ENCODE measurements around the gene ITK.
A peak's percentile ranks its signal among the peaks of the same experiment; 100 is the strongest.
"Not testable (repeated sequence)": the region's sequence is repeated elsewhere in the genome, so short reads cannot be mapped to it uniquely, and the experiment has no call there.

ITK gene

DNA sequence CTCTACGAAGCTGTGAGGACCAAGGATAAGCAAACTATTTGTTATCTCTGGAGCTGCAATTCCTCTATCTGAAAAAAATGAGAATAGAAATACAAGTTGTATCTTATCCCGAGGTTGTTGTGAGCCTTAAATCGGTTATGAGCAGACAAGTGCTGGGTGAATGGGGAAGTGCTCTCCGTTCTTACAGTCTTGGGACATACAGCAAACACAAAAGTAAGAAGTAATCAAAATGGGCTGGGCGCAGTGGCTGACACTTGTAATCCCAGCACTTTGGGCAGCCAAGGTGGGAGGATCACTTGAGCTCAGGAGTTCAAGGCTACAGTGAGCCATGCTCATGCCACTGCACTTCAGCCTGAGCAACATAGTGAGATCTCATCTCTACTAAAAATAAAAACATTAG is 31.7 kb downstream of the ITK start:
- no peak for DNase-seq (ENCODE audit: low read depth)

DNA sequence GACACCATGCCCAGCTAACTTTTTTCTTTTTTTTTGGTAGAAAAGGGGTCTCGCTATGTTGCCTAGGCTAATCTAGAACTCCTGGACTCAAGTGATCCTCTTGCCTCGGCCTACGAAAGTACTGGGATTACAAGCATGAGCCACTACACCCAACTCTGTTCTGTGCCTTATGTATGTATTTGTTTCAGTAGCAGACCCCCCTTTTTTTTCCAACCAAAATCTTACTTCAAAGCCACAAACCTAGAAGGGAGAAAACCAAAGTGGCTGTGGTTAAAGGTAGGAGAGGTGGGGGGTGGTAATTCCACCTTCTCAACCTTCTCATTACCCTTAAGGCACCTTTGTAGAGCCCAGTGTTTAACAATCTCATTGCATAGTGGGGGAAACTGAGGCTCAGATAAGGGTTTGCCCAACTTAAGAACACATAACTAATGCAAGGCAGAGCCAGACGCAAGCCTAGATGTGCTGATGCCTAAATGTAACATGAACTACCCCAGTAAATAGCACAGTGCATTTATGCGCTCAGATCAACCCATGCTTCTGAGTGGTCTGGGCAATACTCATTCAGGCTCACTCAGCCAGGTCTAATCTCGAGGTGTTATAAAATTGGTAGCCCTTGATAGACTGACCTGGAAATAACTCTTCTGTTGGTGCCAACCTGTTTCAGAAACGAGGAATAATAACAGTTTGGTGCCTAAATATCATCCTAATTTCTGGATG is 33.0 kb downstream of the ITK start:
- DNase-seq (ENCODE audit: low read depth) = no peak

DNA sequence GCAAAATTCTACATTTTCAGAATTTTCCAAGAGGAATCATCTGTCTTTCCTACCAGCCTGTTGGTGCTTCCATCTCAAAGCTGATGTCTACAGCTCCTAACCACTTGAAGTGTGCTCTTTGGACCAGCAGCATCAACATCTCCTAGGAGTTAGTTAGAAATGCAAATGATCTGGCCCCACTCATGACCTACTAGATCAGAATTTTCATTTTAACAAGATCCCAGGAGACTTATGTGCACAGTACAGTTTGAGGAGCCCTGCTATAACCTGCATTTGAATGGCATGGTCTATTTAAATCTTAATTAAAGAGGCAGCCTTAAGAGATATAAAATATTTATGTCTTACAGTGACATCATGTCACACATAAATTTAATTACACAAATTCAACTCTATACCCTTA is 33.8 kb downstream of the ITK start:
- no peak for DNase-seq (ENCODE audit: low read depth)

DNA sequence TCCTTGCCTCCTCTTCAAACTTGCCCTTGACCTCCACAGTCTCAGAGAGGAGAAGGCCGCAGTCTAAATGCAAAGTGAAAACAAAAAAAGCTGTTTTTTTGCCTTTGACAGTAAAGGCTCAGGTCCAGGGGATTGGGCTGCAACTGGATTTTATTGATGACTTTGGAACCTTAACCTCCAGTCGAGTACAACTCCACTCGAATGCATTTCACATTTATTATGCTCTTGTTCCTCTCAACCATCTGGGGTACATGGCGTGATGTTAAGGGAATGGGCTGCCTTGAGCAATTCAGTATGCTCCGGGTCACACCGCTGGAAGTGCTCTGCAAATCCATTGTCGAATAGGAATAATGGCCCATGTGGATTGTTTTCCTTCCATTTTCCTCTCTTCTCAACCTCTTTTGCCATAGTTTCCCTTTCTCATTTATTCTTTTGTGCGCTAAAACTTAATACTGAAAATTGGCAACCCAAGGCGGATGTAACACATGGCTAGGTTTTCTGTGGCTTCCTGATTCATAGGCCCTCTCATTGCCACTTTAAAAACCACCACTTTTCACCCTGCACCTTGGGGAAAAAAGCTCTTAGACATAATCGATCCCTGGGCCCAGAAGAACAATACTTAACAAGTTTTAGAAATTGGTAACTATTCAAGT is 34.3 kb downstream of the ITK start:
- DNase-seq (ENCODE audit: low read depth) = no peak

DNA sequence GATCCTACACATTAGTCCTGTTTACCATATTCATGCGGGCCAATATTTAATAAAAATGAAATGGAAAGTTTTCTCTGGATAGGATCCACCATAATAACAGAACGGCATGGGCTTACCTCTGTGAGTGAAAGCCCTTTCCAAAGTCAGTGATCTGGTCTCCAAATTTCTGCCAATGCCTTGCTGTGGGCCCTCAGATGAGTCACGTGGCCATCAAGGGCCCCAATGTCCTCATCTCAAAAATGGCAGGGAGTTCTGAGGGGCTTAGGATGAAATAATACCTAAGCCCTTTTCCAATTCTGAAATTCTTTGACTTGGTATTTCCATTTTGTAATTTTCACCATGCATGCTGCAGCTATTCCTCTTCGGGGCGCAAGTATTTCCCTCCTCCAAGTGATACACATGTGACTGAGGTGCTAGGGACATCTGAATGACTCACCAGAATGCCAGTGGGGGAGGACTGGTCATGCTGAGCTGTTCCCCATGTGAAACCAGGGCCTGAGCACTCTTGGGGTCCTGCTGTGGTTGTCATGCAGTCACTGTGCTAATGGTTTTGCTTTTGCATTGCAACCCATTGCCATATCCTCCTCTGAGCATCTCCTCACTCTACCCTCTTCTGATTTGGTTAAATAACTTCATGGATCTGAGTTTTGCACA is 35.0 kb downstream of the ITK start:
- DNase-seq (ENCODE audit: low read depth) = no peak

DNA sequence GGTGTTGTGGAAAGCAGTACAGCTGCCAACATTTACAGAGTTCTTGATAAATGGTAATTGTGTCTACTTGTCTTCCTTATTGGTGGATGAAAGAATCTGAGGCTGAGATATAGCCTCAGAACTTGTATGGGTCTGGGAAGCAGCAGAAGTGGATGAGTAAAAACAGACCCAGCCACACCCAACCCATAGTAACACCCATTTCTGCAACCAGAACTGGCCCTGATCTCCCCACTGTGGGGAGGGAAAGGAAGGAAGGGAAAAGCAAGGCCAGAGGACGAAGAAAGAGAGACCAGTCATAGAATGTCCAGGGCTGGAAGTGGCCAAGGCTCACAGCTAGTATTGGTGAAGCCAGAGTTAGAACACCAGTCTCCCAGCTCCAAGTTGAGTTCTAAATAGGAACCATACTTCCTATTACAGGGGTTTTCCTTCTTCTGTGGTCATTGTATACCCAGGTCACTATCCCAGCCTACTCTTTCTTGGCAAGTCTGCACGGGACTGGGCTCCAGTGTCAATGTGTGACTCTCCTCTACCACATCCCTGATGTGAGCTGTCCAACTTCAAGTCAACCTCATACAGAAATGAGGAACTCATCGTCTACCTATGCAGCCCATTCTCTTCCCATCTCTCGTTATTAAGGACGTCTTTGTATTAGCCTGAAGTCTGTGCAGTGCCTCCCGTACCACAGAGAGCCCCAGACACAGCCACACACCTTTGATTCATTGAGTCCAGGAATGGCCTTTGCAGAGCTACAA is 35.9 kb downstream of the ITK start:
- DNase-seq (ENCODE audit: low read depth) = no peak

DNA sequence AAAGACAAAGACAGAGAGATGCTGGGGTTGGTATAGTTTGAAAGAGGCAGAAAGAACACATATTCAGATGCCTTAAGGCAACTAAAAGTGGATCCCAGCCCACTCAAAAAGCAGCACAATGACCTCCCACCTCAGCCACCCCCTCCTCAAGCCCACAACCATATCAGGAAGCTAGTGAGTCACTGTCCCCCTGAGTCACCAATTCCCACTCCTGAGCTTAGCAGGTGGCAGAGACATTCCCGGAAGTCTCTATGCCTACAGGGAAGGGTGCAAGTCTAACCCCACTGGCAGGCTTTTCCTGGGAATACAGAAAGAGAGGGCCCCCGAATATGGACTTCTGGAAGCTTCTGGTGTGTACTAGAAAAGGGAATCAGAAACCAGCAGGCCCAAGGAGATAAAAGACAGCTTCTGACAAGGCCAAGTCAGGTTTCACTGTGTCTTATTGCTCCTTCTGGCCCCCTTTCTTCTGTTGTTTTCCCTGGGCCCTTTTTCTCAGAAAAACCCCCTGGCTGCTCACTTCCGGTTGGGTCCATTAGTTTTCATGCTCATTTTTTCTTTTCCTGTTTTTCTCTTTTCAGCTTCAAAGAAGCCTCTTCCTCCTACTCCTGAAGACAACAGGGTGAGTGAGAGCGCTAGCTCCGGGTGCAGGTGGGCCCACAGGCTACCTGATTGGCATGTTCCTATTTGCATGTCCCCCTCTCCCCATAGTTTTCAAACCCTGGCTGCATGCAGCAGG is 36.8 kb downstream of the ITK start:
- no peak for DNase-seq (ENCODE audit: low read depth)

DNA sequence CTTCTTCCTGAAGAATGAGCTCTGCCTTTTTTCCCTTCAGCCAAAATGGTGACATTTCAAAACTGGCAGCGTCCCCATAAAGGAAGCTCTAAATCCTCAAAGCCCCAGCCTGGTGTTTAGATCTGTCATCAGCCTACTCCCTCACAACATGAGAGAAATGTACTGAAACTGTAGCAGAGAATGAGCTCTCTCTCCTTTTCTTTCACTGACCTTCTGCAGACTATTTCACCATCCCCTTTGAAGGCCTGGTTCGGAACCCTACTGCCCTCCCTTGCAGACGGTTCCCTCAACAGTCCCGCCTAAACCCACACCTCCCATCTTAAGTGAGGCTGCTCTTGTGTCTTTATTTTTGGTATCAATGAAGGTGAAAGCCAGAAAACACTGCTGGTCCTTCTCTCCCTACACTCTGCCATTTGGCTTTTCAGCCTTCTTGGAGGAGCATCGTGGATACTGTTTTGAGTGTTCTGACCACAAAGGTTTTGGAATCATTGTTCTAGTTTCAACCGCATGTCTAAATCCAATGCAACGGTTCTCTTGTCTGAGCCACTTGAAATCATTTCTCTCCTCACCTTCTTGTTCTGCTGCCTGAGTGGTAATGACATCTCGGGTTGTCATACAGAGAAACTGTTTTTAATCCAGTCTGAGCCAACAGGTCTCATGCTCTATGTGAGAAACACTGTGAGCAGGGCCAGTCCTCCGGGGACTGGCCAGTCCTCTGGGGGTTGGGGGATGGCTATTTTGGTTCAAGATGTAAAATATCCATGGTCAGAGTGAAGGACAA is 39.0 kb downstream of the ITK start:
- DNase-seq (ENCODE audit: low read depth) = no peak

DNA sequence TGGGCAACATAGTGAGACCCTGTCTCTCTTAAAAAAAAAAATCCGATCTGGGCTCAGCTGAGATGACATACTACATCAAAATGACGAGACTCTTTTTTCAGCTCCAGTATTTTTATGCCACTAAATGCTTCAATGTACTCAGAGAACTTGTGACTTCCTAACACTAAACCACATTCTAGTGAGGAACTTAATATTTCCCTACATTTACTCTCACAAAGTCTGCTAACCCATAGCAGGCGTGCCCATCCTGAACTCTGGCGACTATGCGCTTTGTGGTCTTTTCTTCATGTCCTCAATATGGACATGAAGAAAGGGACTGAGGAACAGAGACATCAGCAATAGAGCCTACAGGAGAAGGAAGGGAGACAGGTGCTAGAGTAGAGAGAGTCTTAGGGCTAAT is 41.3 kb downstream of the ITK start:
- DNase-seq (ENCODE audit: low read depth) = no peak

DNA sequence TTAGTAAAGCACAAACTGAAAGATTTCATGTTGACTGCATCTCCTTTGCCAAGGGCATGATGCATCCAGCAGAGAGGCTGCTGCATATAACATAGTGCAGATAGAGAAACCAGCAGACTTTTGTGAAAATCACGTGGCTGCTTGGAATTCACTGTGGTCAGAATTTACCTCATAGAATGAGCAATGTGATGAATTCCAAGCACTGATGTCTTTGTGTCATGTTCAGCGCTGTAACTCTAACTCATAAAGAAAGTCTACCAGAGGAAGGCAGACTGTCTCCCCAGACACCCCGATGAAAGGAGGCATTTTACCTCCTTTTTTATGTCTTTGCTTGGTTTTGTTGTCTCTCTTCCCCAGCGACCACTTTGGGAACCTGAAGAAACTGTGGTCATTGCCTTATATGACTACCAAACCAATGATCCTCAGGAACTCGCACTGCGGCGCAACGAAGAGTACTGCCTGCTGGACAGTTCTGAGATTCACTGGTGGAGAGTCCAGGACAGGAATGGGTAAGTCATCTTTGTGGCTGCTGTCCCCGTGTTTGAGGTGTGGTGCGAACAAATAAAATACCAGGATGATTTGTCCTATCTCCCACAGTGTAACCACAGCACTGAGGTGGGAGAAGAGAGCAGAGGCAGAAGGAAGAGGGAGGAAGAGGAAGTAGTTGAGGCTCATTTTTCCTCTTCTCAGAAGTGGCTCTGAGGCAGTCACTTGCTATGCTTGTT is 42.0 kb downstream of the ITK start:
- DNase-seq (ENCODE audit: low read depth) = peak; percentile 43

DNA sequence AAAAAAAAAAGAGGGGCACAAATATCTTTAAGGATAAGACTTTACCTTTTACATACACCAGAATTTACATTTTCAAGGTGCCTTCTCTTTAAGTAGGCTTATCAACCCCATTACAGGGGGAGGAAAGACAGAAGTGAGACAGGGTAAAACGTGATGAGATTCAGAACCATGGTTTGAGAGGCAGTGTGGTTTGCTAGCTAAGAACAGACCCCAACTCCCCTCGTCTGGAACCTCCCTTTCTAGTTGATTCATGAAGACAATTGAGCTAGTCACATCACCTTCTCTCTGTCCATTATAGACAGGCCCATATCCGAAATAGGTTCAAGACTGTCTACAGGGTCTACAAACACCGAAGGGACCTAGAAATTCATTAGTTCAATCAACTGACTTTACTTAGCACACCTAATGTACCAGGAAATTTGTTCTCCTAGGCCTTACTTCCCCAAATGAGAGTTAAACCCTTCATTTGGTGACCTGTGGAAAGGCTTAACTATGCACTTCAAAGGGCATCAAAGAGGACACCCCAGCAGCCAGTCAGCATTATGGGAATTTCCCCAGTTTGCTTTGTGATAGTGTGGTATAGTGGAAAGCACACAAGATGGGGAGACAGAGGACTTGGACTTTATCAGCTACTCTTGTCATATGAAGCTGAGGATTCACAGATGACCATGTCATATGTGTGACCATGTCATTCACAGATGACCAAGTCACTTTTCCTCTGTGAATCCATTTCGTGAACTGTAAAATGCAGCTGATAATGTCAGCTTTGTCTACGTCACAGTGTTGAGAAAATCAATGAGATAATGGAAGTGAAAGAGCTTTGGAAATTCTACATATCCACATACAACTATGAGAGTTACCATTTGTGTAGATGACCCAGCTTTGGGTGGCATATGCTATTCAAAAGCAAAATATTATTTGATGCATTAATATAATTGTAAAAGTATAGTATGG is 45.1 kb downstream of the ITK start:
- no peak for DNase-seq (ENCODE audit: low read depth)

DNA sequence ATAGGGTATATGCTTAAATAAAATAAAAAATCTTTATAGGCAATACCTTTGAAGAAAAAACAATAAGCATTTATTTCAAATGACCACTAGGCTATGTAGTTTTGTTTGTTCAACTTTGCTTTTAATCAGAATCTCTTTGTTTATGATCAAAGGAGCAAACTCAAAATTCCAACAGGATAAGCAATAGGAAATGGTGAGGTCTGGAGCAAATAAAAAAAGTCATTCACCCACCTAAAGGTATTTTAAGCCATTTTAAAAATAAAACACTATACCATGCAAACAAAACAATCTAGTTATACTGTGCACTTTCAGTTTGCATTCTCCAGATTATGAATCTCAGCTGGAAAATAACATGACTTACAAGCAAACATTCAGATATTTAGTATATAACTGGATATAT is 50.0 kb downstream of the ITK start:
- DNase-seq (ENCODE audit: low read depth) = no peak

DNA sequence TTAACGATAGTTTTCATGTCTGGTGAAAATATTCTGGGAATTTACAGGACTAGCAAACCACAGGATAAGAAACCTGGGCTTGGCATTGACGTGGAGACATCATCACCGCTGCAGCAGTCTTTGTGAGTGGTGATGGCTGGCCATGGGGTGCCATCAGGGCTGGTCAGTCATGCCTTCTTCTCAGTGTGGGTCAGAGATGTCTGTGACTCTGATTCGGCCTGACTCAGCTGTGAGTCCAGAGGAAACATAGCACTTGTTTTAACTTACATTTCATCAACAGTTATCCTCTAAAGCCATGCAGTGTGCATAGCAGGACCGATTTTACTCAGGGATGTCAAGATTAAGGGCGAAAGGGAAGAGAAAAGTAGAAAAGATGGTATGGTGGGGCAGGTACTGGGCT is 52.1 kb downstream of the ITK start:
- no peak for DNase-seq (ENCODE audit: low read depth)

DNA sequence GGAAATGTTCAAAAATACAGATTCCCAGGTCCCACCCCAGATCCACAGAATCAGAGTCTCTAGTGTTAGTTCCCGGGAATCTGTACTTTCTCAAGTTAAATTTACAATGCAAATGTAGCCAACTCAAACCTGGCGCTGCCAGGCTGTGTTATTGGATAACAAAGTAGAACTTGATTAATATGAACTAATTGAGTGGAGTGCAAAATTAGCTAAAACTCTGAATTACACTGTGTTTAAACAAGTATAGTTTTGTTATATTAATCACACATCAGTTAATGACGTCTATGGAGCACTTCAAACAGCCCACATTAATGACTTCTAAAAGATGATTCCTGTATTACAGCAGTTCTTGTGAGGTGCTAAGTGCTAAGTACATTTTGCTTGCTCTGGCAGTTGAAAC is 52.9 kb downstream of the ITK start:
- no peak for DNase-seq (ENCODE audit: low read depth)

DNA sequence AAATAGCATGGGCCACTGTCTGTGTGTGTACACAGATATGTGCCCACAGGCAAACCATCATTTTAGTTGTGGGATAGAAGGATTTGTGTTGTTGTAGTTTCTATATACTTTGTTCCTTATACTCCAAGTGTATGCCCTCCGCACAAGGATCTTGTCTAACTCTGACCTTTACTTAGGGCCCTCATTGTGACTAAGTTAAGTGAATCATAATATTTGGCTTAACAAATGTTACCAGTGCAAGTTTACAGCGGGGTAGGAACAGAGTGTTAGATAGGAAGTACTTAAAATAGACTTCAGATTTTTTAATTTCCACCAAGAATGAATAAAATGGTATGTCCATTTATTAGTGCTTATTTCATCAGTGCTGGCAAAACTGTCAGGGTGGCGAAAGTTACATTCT is 55.8 kb downstream of the ITK start:
- no peak for DNase-seq (ENCODE audit: low read depth)

DNA sequence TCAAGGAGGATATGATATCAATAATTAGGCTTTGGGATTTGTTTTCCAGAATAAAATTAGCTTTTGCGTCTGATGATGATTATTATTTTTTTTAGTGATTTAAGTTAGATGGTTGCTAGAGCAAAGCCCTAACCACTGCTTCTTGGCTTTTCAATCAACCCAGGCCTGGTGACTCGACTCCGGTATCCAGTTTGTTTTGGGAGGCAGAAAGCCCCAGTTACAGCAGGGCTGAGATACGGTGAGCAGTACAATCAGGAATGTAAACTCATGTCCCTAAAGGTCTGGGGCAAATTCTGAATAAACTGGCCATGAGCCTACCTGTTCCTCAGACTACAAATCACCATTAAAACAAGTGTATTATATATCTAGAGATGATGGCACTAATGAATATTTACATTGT is 60.8 kb downstream of the ITK start:
- peak; percentile 3 for DNase-seq (ENCODE audit: low read depth)

DNA sequence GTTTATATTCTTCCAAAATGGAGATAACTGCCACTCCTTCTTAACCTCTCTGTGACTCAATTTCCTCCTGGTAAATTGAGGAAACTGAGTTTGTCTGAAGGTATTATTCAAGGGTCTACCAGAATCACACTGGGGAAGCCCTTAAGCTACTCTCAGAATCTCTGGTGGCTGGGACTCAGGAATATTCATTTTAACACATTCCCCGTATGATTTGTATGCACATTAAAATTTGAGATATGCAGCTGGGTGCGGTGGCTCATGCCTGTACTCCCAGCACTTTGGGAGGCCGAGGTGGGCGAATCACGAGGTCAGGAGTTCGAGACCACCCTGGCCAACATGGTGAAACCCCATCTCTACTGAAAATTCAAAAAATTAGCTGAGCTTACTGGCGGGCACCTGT is 64.1 kb downstream of the ITK start:
- not testable (repeated sequence) for DNase-seq (ENCODE audit: low read depth)

DNA sequence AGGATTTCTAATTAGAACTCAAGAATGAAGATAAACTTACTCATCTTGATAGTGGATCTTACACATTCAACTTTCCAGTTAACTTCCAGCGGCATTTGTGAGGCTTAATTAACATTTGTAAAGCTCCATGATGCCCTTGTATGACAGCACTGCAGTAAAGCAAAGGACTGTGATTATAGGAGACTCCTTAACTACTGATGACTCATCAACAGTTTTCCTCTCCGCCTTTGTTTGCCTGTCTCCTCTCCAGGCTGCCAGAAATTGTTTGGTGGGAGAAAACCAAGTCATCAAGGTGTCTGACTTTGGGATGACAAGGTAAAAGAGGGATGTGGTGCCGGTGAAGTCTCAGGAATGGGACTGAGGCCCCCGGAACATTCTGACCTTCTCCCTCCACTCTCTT is 64.8 kb downstream of the ITK start:
- peak; percentile 19 for DNase-seq (ENCODE audit: low read depth)

DNA sequence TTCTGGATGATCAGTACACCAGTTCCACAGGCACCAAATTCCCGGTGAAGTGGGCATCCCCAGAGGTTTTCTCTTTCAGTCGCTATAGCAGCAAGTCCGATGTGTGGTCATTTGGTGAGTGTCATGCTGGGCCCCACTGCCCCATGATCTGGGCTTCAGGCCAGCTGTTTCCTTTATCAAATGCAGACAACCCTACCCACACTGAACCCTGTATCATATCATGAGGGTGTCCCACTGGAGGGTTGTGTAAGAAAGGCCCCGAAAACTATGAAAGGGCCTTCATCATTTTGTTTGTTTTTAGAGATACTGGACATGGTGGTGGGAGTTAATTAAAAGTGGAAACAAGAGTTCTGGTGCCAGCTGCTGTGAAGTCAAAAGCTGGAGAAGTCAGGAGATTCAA is 65.2 kb downstream of the ITK start:
- DNase-seq (ENCODE audit: low read depth) = no peak

DNA sequence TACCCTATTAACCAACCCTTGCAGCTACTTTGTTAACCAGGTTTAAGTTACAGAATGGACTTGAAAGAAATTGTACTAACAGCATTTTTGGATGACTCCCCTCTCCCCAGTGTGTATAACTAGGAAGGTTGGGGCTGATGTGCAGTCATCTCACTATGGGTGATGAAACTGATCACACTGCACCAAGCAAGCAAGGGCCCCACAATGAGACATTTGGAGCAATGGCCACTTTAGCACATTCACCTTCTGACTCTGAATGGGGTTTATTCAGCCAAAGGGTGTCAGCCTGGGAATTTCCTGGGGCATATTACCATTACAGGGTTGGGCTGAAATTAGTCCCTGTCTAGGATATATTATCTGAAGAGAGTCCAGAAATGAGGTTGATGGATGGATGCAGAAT is 66.6 kb downstream of the ITK start:
- no peak for DNase-seq (ENCODE audit: low read depth)

Measured in EH (cell line).